Gastroesophageal sphincter (tissue), 4 donors: ENCODE data around the gene PRDM13. TPM values are rescaled to one million over a fixed set of nuclear protein-coding genes. Genes with fewer than 3 reads are reported as not detected.

Experiments used
- ATAC-seq: fragments of 150-250 bp; one replicate; pipeline ENCODE4 v1.9.1; 2016; ENCODE audit warnings: mild to moderate bottlenecking, moderate library complexity
- H3K27ac ChIP-seq, 4 donors: fragments of 200-600 bp; sonication (generic) in 3 of 4; 1 replicate in 3 of 4; 2 replicates in 1 of 4; pipeline ENCODE4 v1.5.1; 2016 to 2019
- H3K27me3 ChIP-seq: fragments of 200-600 bp; sonication (generic); one replicate; pipeline ENCODE4 v1.5.1; 2019
- H3K36me3 ChIP-seq, 2 donors: fragments of 200-600 bp; sonication (generic); one replicate each; pipeline ENCODE4 v1.5.1; 2019; ENCODE audit warnings: control low read depth in 1 of 2
- H3K4me1 ChIP-seq, 3 donors: fragments of 200-600 bp; sonication (generic); 1 replicate in 2 of 3; 2 replicates in 1 of 3; pipeline ENCODE4 v1.5.1; 2016 to 2019; ENCODE audit warnings: control low read depth in 2 of 3
- H3K4me3 ChIP-seq, 2 donors: fragments of 200-600 bp; sonication (generic); one replicate each; pipeline ENCODE4 v1.5.1; 2019; ENCODE audit warnings: mild to moderate bottlenecking in 1 of 2, moderate library complexity in 1 of 2
- H3K9me3 ChIP-seq, 3 donors: fragments of 200-600 bp; sonication (generic); one replicate each; pipeline ENCODE4 v1.5.1; 2017 to 2019; ENCODE audit warnings: control low read depth in 2 of 3
- CTCF ChIP-seq, 4 experiments: fragments of 200-600 bp in 2 of 4; fragments of 450-650 bp in 2 of 4; sonication (generic) in 1 of 4; IDR thresholded peaks; one replicate each; pipeline ENCODE4 v1.5.1; 2017 to 2019; ENCODE audit warnings: antibody characterized with exemption in 4 of 4, mild to moderate bottlenecking in 2 of 4, moderate library complexity in 2 of 4
- EP300 ChIP-seq: sonication (generic); formaldehyde crosslinking; IDR thresholded peaks from one replicate; pipeline ENCODE4 v1.6.1; 2017; ENCODE audit warnings: antibody characterized with exemption, mild to moderate bottlenecking
- POLR2A ChIP-seq, 2 donors: fragments of 450-650 bp; IDR thresholded peaks; one replicate each; pipeline ENCODE4 v1.6.1; 2017; ENCODE audit warnings: antibody characterized with exemption in 2 of 2, mild to moderate bottlenecking in 2 of 2, moderate library complexity in 1 of 2
- POLR2AphosphoS5 ChIP-seq: sonication (generic); formaldehyde crosslinking; IDR thresholded peaks from one replicate; pipeline ENCODE4 v1.6.1; 2017; ENCODE audit warnings: antibody characterized with exemption
- WGBS, 2 donors: methylation state at CpG; one replicate each; pipeline ENCODE4 v1.1.5; 2018; ENCODE audit warnings: low coverage in 1 of 2; 5-methylcytosine and 5-hydroxymethylcytosine counted together
- total RNA-seq, 4 donors: library from RNA; depleted of rRNA; stranded (reverse); fragments of >200 nt; gene quantifications; one replicate each; pipeline ENCODE4 v1.1.0, GENCODE V29; 2016

The PRDM13 gene
- total RNA-seq, 4 donors from 2014 or later, result not detected

DNA sequence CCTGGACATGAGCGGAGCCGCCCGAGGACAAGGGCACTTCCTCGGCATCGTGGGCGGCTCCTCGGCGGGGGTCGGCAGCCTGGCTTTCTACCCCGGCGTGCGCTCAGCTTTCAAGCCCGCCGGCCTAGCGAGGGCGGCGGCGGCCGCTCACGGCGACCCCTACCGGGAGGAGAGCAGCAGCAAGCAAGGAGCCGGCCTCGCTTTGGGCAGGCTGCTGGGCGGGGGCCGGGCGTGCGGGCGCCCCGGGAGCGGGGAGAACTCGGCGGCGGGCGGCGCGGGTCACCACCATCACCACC is 6.7 kb downstream of the PRDM13 start:
- Histone ChIP-seq H3K4me3 (peak overlapping the region; percentile 16 to 54), H3K4me1 (peaks cover 0 to 27% (median 21%) of the 10 kb centered on the region in 3 donors), H3K27me3 (peaks cover 100% of the 10 kb centered on the region), H3K9me3 (no peaks in the 10 kb centered on the region), H3K36me3 (no peaks in the 10 kb centered on the region), H3K27ac (no peak overlapping the region)
- peak; percentile 60 for ATAC-seq
- peak in 3 of 4 experiments; percentile 16 to 56 (median 25) for TF ChIP-seq CTCF (IDR thresholded peaks at IDR 0.05)
- no peak for TF ChIP-seq EP300
- WGBS, 2 donors, result no CpG with 5 or more reads among the region's 37 CpGs

- TF ChIP-seq CTCF (IDR thresholded peaks at IDR 0.05) (no peak), POLR2AphosphoS5 (no peak), EP300 (no peak), POLR2A (IDR thresholded peaks at IDR 0.05) (no peak)
- Histone ChIP-seq H3K27ac (no peak overlapping the region), H3K9me3 (no peaks in the 10 kb centered on the region), H3K36me3 (no peaks in the 10 kb centered on the region), H3K4me3 (peak overlapping the region; percentile 16 to 54), H3K27me3 (peaks cover 100% of the 10 kb centered on the region), H3K4me1 (peaks cover 0 to 28% (median 23%) of the 10 kb centered on the region in 3 donors)
- WGBS, 2 donors, result no CpG with 5 or more reads among the region's 82 CpGs
- ATAC-seq, result peak; percentile 55
These were observed 7.2 kb downstream of the PRDM13 start for GRCh38 chr6:99613705-99614429.

DNA sequence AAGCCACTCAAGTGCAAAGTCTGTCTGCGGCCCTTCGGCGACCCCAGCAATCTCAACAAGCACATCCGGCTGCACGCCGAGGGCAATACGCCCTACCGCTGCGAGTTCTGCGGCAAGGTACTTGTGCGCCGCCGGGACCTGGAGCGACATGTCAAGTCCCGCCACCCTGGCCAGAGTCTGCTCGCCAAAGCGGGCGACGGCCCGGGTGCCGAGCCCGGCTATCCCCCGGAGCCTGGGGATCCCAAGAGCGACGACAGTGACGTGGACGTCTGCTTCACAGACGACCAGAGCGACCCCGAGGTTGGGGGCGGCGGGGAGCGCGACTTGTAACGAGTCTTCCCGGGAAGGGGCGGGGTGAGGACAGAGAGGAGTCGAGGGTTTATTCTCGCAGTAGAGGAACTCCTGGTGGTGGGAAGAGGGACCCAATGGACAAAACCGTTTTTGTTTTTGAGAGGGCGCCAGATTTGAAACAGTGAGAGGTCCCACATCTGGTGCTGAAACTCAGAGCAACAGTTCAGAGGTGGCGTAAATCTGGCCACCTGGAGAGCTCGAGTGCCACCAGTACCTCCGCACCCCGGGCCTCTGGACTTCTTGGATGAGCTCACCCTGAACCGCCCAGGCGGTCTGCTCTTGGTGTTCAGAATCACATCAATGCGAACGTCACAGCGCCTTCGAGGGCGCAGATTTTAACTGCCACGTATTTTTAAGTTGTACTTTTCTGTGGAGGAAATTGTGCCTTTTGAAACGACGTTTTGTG is 8.0 kb downstream of the PRDM13 start:
- H3K36me3 ChIP-seq, result no peaks in the 10 kb centered on the region
- 3 to 4% methylated on average over 5 to 12 of the region's 55 CpGs for WGBS, 2 donors
- peak overlapping the region in 1 of 2 donors; percentile 54 for H3K4me3 ChIP-seq
- H3K9me3 ChIP-seq, result no peaks in the 10 kb centered on the region
- no peak overlapping the region for H3K27ac ChIP-seq
- peaks cover 100% of the 10 kb centered on the region for H3K27me3 ChIP-seq
- H3K4me1 ChIP-seq, result peaks cover 0 to 31% (median 24%) of the 10 kb centered on the region in 3 donors
- no peak for TF ChIP-seq EP300
- no peak for TF ChIP-seq CTCF (IDR thresholded peaks at IDR 0.05)
- TF ChIP-seq POLR2A (IDR thresholded peaks at IDR 0.05), result no peak
- TF ChIP-seq POLR2AphosphoS5, result no peak
- no peak for ATAC-seq

DNA sequence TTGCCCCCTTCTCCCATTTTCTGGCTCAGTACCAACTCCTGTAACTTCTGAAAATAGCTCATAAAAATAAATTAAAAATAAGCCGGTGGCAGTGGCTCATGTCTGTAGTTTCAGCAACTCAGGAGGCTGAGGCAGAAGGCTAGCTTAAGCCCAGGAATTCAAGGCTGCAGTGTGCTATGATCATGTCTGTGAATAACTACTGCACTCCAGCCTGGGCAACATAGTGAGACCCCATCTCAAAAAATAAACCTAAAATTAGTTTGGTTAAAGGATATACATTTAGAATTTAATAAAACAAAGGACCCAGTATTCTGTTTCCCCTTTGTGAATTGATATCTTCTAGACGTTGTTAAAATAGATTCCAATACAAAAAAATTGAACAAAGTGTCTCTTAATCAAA is 10.5 kb downstream of the PRDM13 start:
- TF ChIP-seq CTCF (IDR thresholded peaks at IDR 0.05) (no peak), EP300 (no peak), POLR2A (IDR thresholded peaks at IDR 0.05) (no peak), POLR2AphosphoS5 (no peak)
- no peak for ATAC-seq

More for the DNA sequence above, 10.5 kb downstream of the PRDM13 start:
- H3K4me1 ChIP-seq, result peaks cover 0 to 31% (median 24%) of the 10 kb centered on the region in 3 donors
- WGBS, 2 donors, result 0 to 59% methylated on average over 1 to 2 of the region's 2 CpGs
- H3K4me3 ChIP-seq, result no peak overlapping the region
- no peaks in the 10 kb centered on the region for H3K9me3 ChIP-seq
- no peak overlapping the region for H3K27ac ChIP-seq
- H3K36me3 ChIP-seq, result no peaks in the 10 kb centered on the region
- H3K27me3 ChIP-seq, result peaks cover 100% of the 10 kb centered on the region
